OCI-LY1 (cell line): Measurements from ENCODE around the gene CALY.

Experiments
- EZH2 ChIP-seq: fragments of 200-600 bp; sonication (generic), shearing (Covaris generic); IDR thresholded peaks from 2 replicates; pipeline ENCODE4 v1.8.0; 2017; ENCODE audit warnings: borderline replicate concordance, mixed run types, mild to moderate bottlenecking, antibody characterized with exemption, low read length, moderate library complexity, mixed read lengths
- TF ChIP-seq, protein P1 (sequence below): fragments of 200-600 bp; sonication (generic), shearing (Covaris generic); IDR thresholded peaks from 2 replicates; pipeline ENCODE4 v1.5.1; 2017; ENCODE audit warnings: mild to moderate bottlenecking, antibody characterized with exemption, low read length, moderate library complexity, mixed read lengths

DNA sequence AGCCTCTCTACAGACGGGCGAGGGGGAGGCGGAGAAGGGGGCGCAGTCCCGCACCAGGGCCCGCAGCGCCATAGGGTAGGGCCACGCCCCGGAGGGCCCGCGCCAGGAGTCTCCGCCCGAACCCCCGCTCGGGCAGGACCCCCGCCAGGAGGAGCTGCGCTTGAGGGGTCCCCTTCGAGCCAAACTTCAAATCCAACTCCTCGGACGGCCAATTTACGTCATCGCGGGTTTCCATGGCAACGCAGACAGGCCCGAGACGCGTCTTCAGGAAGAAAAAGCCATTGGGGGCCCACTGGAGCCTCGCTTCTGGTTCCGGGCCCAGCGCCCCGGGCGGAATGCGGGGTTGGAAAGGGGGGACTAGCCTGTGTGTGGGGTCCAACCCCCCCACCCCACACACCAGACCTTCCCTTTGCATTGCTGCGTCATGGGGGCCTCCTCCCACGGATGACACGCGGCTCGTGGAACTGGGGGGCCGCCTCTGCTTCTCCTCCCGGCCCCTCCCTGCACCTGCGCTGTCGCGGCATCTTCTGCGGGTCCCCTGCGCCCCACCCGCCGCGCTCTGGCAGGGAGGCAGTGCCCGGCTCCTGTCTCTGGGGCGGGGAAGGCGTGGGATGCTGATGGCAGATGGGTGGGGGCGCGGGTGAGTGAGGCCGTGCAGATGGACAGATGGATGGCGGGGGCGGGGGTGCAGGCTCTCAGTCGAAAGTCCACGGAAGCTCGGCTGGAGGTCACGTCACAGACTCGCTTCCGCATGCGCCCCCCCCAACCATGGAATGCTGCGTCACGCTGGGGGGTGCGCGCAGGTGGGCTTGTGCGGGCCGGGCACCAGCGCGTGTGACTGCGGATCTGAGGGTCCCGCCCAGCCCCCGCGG is 1.2 kb downstream of the CALY start:
- no peak for TF ChIP-seq EZH2
- TF ChIP-seq, protein P1, sequence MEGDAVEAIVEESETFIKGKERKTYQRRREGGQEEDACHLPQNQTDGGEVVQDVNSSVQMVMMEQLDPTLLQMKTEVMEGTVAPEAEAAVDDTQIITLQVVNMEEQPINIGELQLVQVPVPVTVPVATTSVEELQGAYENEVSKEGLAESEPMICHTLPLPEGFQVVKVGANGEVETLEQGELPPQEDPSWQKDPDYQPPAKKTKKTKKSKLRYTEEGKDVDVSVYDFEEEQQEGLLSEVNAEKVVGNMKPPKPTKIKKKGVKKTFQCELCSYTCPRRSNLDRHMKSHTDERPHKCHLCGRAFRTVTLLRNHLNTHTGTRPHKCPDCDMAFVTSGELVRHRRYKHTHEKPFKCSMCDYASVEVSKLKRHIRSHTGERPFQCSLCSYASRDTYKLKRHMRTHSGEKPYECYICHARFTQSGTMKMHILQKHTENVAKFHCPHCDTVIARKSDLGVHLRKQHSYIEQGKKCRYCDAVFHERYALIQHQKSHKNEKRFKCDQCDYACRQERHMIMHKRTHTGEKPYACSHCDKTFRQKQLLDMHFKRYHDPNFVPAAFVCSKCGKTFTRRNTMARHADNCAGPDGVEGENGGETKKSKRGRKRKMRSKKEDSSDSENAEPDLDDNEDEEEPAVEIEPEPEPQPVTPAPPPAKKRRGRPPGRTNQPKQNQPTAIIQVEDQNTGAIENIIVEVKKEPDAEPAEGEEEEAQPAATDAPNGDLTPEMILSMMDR, result no peak
